ENCODE measurements around the gene OTOP1. TPM values are rescaled to one million over a fixed set of nuclear protein-coding genes. Genes with fewer than 3 reads are reported as not detected.
"Not testable (repeated sequence)": the region's sequence is repeated elsewhere in the genome, so short reads cannot be mapped to it uniquely, and the experiment has no call there.

OTOP1 gene
- total RNA-seq, 2 experiments from 2014 or later, result not detected

- no peak overlapping the region for H3K27ac Mint-ChIP-seq
- DNase-seq (no peak), ATAC-seq (no peak)
- no peak for TF ChIP-seq CTCF (IDR thresholded peaks at IDR 0.05)
- CTCF ChIA-PET, result interaction anchor here (0.7 to 3.2 kb wide), 18 partner anchors 8 to 180 kb away, joined by 3 to 27 read pairs (median 6); partner anchors contain the start of gene TMEM128
- POLR2A ChIA-PET, result interaction anchor here (0.8 kb wide), 2 partner anchors 10 to 11 kb away, joined by 3 to 4 read pairs; partner anchors contain the start of gene TMEM128
- intact Hi-C loops (cut with micrococcal nuclease), result no loop called here
- no peaks in the 10 kb centered on the region for H3K36me3 Mint-ChIP-seq (ENCODE audit: low read depth)
- H3K9me3 Mint-ChIP-seq, result no peaks in the 10 kb centered on the region
- H3K27me3 Mint-ChIP-seq, result no peaks in the 10 kb centered on the region
- H3K4me1 Mint-ChIP-seq (ENCODE audit: low read depth), result peaks cover 7% of the 10 kb centered on the region
- no peak overlapping the region for H3K4me3 Mint-ChIP-seq
Observed at GRCh38 chr4:4259484-4260100, 32.9 kb upstream of the OTOP1 start.

GRCh38 chr4:4257705-4258104 lies 31.0 kb upstream of the OTOP1 start:
- H3K27ac Mint-ChIP-seq; POLR2A ChIA-PET; H3K27me3 Mint-ChIP-seq; H3K36me3 Mint-ChIP-seq (ENCODE audit: low read depth); H3K4me1 Mint-ChIP-seq (ENCODE audit: low read depth); intact Hi-C loops (cut with micrococcal nuclease); H3K9me3 Mint-ChIP-seq; H3K4me3 Mint-ChIP-seq; ATAC-seq; DNase-seq: not testable (repeated sequence)
- CTCF ChIA-PET, result interaction anchor here (1.3 to 3.2 kb wide), 2 partner anchors 79 to 173 kb away, joined by 5 to 27 read pairs; no protein-coding TSS in a partner anchor

DNA sequence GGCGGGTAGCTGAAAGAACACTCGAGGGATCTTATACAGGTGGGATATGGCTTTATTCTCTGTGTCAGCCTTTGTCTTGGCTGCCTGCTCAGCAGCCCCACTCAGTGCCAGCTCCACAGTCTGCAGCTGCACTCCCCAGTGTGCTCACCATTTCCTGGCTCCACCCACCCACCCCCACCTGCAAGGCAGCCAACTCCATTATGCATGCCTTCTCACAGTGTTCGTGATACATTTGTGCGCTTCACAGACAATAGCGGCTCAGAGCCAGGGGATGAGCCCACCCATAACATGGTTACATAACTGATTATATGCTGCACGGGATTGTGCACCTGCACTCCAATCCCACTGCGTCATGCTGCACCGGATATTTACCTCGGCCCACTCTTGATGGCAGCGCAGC lies 30.1 kb upstream of the OTOP1 start:
- TF ChIP-seq CTCF (IDR thresholded peaks at IDR 0.05), result no peak
- peak; percentile 13 for DNase-seq
- ChIA-PET POLR2A (no interaction called here), CTCF (interaction anchor here (1.0 to 2.4 kb wide), 3 partner anchors 24 to 79 kb away, joined by 3 to 10 read pairs (median 3); no protein-coding TSS in a partner anchor)
- Mint-ChIP-seq H3K36me3 (ENCODE audit: low read depth) (no peaks in the 10 kb centered on the region), H3K4me1 (ENCODE audit: low read depth) (peaks cover 7% of the 10 kb centered on the region), H3K4me3 (no peak overlapping the region), H3K27ac (no peak overlapping the region), H3K9me3 (no peaks in the 10 kb centered on the region), H3K27me3 (no peaks in the 10 kb centered on the region)
- intact Hi-C loops (cut with micrococcal nuclease), result no loop called here
- ATAC-seq, result no peak

- Mint-ChIP-seq H3K4me3 (no peak overlapping the region), H3K27me3 (no peaks in the 10 kb centered on the region), H3K27ac (no peak overlapping the region), H3K4me1 (ENCODE audit: low read depth) (no peaks in the 10 kb centered on the region), H3K9me3 (no peaks in the 10 kb centered on the region), H3K36me3 (ENCODE audit: low read depth) (no peaks in the 10 kb centered on the region)
- no peak for DNase-seq
- intact Hi-C loops (cut with micrococcal nuclease), result loop anchor here (5.0 kb wide), 1 partner anchor 178 kb away; no protein-coding TSS in a partner anchor
- CTCF ChIA-PET, result interaction anchor here (1.7 to 2.4 kb wide), 2 partner anchors 81 to 84 kb away, joined by 4 to 10 read pairs; no protein-coding TSS in a partner anchor
- POLR2A ChIA-PET, result no interaction called here
- no peak for TF ChIP-seq CTCF (IDR thresholded peaks at IDR 0.05)
- ATAC-seq, result no peak
Observed at GRCh38 chr4:4254666-4255065, 27.9 kb upstream of the OTOP1 start.

GRCh38 chr4:4254199-4254598 lies 27.5 kb upstream of the OTOP1 start:
- Mint-ChIP-seq H3K9me3 (no peaks in the 10 kb centered on the region), H3K27me3 (no peaks in the 10 kb centered on the region), H3K27ac (no peak overlapping the region), H3K4me1 (ENCODE audit: low read depth) (peaks cover under 1% of the 10 kb centered on the region), H3K4me3 (no peak overlapping the region), H3K36me3 (ENCODE audit: low read depth) (no peaks in the 10 kb centered on the region)
- intact Hi-C loops (cut with micrococcal nuclease), result loop anchor here (5.0 kb wide), 1 partner anchor 178 kb away; no protein-coding TSS in a partner anchor
- DNase-seq, result no peak
- ChIA-PET POLR2A (no interaction called here), CTCF (no interaction called here)
- no peak for TF ChIP-seq CTCF (IDR thresholded peaks at IDR 0.05)
- no peak for ATAC-seq
